GM23248 (cell line): ENCODE measurements around the gene MRPL14. TPM values are rescaled to one million over a fixed set of nuclear protein-coding genes. Genes with fewer than 3 reads are reported as not detected.
A peak's percentile ranks its signal among the peaks of the same experiment; 100 is the strongest.

Source experiments
- DNase-seq: peaks from one replicate; pipeline ENCODE4 v3.0.0-alpha.2; 2015
- H2AFZ ChIP-seq: fragments of 200-600 bp; sonication (generic); 2 replicates; pipeline ENCODE4 v1.6.1; 2016; ENCODE audit warnings: antibody characterized with exemption
- H3F3A ChIP-seq: fragments of 200-600 bp; sonication (generic); 2 replicates; pipeline ENCODE4 v1.6.1; 2016; ENCODE audit warnings: mild to moderate bottlenecking, antibody characterized with exemption, mixed run types; ENCODE audit not compliant: insufficient read depth
- H3K27ac ChIP-seq: fragments of 200-600 bp; sonication (generic); 2 replicates; pipeline ENCODE4 v1.5.1; 2016; ENCODE audit warnings: mild to moderate bottlenecking
- H3K27me3 ChIP-seq: fragments of 200-600 bp; sonication (generic); replicated peaks from 2 replicates; pipeline ENCODE4 v1.6.1; 2016; ENCODE audit warnings: mild to moderate bottlenecking; ENCODE audit not compliant: insufficient read depth
- H3K36me3 ChIP-seq: fragments of 200-600 bp; sonication (generic); 2 replicates; pipeline ENCODE4 v1.6.1; 2016; ENCODE audit warnings: low read depth, mild to moderate bottlenecking
- H3K4me1 ChIP-seq: fragments of 200-600 bp; sonication (generic); 2 replicates; pipeline ENCODE4 v1.6.1; 2016; ENCODE audit warnings: mild to moderate bottlenecking; ENCODE audit not compliant: insufficient read depth
- H3K4me2 ChIP-seq: fragments of 200-600 bp; sonication (generic); one replicate; pipeline ENCODE4 v1.6.1; 2016; ENCODE audit warnings: mild to moderate bottlenecking; ENCODE audit not compliant: unreplicated experiment
- H3K4me3 ChIP-seq: fragments of 200-600 bp; sonication (generic); 2 replicates; pipeline ENCODE4 v1.5.1; 2016; ENCODE audit warnings: mild to moderate bottlenecking
- H3K79me2 ChIP-seq: fragments of 200-600 bp; sonication (generic); 2 replicates; pipeline ENCODE4 v1.6.1; 2016; ENCODE audit warnings: mild to moderate bottlenecking; ENCODE audit not compliant: insufficient read depth
- H3K9ac ChIP-seq: fragments of 200-600 bp; sonication (generic); 2 replicates; pipeline ENCODE4 v1.6.1; 2016; ENCODE audit warnings: mild to moderate bottlenecking
- H3K9me2 ChIP-seq: fragments of 200-600 bp; sonication (generic); 2 replicates; pipeline ENCODE4 v1.6.1; 2016; ENCODE audit warnings: mixed run types, mild to moderate bottlenecking, moderate library complexity; ENCODE audit not compliant: insufficient read depth
- H3K9me3 ChIP-seq: fragments of 200-600 bp; sonication (generic); one replicate; pipeline ENCODE4 v1.6.1; 2017; ENCODE audit warnings: low read depth
- H4K20me1 ChIP-seq: fragments of 200-600 bp; sonication (generic); 2 replicates; pipeline ENCODE4 v1.6.0; 2016; ENCODE audit not compliant: insufficient read depth
- EZH2 ChIP-seq: fragments of 200-600 bp; sonication (generic); IDR thresholded peaks from 2 replicates; pipeline ENCODE4 v1.6.1; 2018; ENCODE audit warnings: antibody characterized with exemption, mild to moderate bottlenecking; ENCODE audit not compliant: insufficient read depth, poor library complexity, severe bottlenecking
- EZH2phosphoT487 ChIP-seq: fragments of 200-600 bp; sonication (generic); IDR thresholded peaks from 2 replicates; pipeline ENCODE4 v1.6.1; 2018; ENCODE audit warnings: antibody characterized with exemption, moderate library complexity, mild to moderate bottlenecking, low read depth; ENCODE audit not compliant: insufficient read depth
- WGBS, 2 experiments: methylation state at CpG; one replicate each; pipeline ENCODE4 v1.1.6; 2015 to 2017; ENCODE audit warnings: low lambda C conversion rate in 2 of 2, low coverage in 1 of 2; ENCODE audit errors: missing lambda C conversion rate in 2 of 2; 5-methylcytosine and 5-hydroxymethylcytosine counted together
- in situ Hi-C: fragments of 300-500 bp; cut with MboI; formaldehyde crosslinking; loops from 2 replicates; pipeline ENCODE4 v1.15.0; 2020
- polyA plus RNA-seq: library from polyadenylated mRNA; unstranded; fragments of >200 nt; fragmentation: Nextera tagmentation; extraction: Ambion mirVana; gene quantifications from 2 replicates; pipeline ENCODE4 v1.2.1, GENCODE V29; 2016
- total RNA-seq: library from RNA; depleted of rRNA; stranded (reverse); fragments of >200 nt; shearing (Covaris generic); gene quantifications from 2 replicates; pipeline ENCODE4 v1.2.3, GENCODE V29; 2014

The MRPL14 gene
- total and polyA plus RNA-seq, 2 experiments from 2014 or later: 47.6 to 91.2 TPM

GRCh38 chr6:44166116-44166515 is 38.9 kb upstream of the MRPL14 start:
- Histone ChIP-seq H3K27me3 (peaks cover 13% of the 10 kb centered on the region), H3K9me2 (no peaks in the 10 kb centered on the region), H3K4me1 (0 out of 2 replicates have a peak, but pooled peaks cover 8% of the 10 kb centered on the region), H3K79me2 (no peaks in the 10 kb centered on the region), H3K9ac (no peak overlapping the region), H4K20me1 (no peaks in the 10 kb centered on the region), H3K36me3 (no peaks in the 10 kb centered on the region), H3K9me3 (no peaks in the 10 kb centered on the region), H3F3A (peaks cover 7% of the 10 kb centered on the region), H3K27ac (no peak overlapping the region), H3K4me2 (no peak overlapping the region), H2AFZ (no peak overlapping the region), H3K4me3 (no peak overlapping the region)
- in situ Hi-C loops: no loop called here
- TF ChIP-seq EZH2phosphoT487 (no peak), EZH2 (no peak)
- WGBS, 2 experiments: 62 to 73% methylated on average over 7 of the region's 7 CpGs
- no peak for DNase-seq

GRCh38 chr6:44162876-44163625 is 35.8 kb upstream of the MRPL14 start:
- 0 out of 2 replicates have a peak, but pooled peaks cover 9% of the 10 kb centered on the region for H3K4me1 ChIP-seq
- no peaks in the 10 kb centered on the region for H3K9me2 ChIP-seq
- H3K79me2 ChIP-seq: no peaks in the 10 kb centered on the region
- H2AFZ ChIP-seq: no peak overlapping the region
- DNase-seq: no peak
- no peaks in the 10 kb centered on the region for H3K9me3 ChIP-seq
- no peak for TF ChIP-seq EZH2phosphoT487
- no peak for TF ChIP-seq EZH2
- H3K4me3 ChIP-seq: no peak overlapping the region
- peaks cover 12% of the 10 kb centered on the region for H3F3A ChIP-seq
- in situ Hi-C loops: no loop called here
- H3K27ac ChIP-seq: no peak overlapping the region
- no peaks in the 10 kb centered on the region for H4K20me1 ChIP-seq
- 55 to 63% methylated on average over 8 of the region's 8 CpGs for WGBS, 2 experiments
- no peaks in the 10 kb centered on the region for H3K36me3 ChIP-seq
- peaks cover 13% of the 10 kb centered on the region for H3K27me3 ChIP-seq
- no peak overlapping the region for H3K9ac ChIP-seq
- no peak overlapping the region for H3K4me2 ChIP-seq

GRCh38 chr6:44161997-44162338 is 34.7 kb upstream of the MRPL14 start:
- DNase-seq: peak; percentile 91

GRCh38 chr6:44158770-44159228 is 31.5 kb upstream of the MRPL14 start, which contains the start of gene CAPN11:
CAPN11 (plus strand) TSS chr6:44158820; CDS start chr6:44158849, 29 bp downstream.
- 84 to 93% methylated on average over 5 of the region's 5 CpGs for WGBS, 2 experiments
- Histone ChIP-seq H3K79me2 (no peaks in the 10 kb centered on the region), H3K9me2 (no peaks in the 10 kb centered on the region), H3K4me1 (0 out of 2 replicates have a peak, but pooled peaks cover 9% of the 10 kb centered on the region), H3K27me3 (peaks cover 13% of the 10 kb centered on the region), H3K27ac (no peak within 1 kb of the TSS), H3K36me3 (no peaks in the 10 kb centered on the region), H3K9ac (no peak within 1 kb of the TSS), H2AFZ (no peak within 1 kb of the TSS), H3K4me2 (no peak within 1 kb of the TSS), H3K4me3 (no peak within 1 kb of the TSS), H3F3A (peaks cover 12% of the 10 kb centered on the region), H3K9me3 (no peaks in the 10 kb centered on the region), H4K20me1 (no peaks in the 10 kb centered on the region)
- TF ChIP-seq EZH2 (no peak), EZH2phosphoT487 (no peak)
- no peak for DNase-seq
- in situ Hi-C loops: no loop called here

More at GRCh38 chr6:44161997-44162338, 34.7 kb upstream of the MRPL14 start:
- Histone ChIP-seq H3K79me2 (no peaks in the 10 kb centered on the region), H2AFZ (no peak overlapping the region), H3K4me1 (0 out of 2 replicates have a peak, but pooled peaks cover 9% of the 10 kb centered on the region), H4K20me1 (no peaks in the 10 kb centered on the region), H3K36me3 (no peaks in the 10 kb centered on the region), H3K4me3 (no peak overlapping the region), H3K27me3 (peaks cover 13% of the 10 kb centered on the region), H3K9me3 (no peaks in the 10 kb centered on the region), H3K4me2 (no peak overlapping the region), H3F3A (peaks cover 12% of the 10 kb centered on the region), H3K27ac (no peak overlapping the region), H3K9ac (no peak overlapping the region), H3K9me2 (no peaks in the 10 kb centered on the region)
- no peak for TF ChIP-seq EZH2phosphoT487
- no peak for TF ChIP-seq EZH2
- in situ Hi-C loops: no loop called here
- 41 to 42% methylated on average over 8 of the region's 8 CpGs for WGBS, 2 experiments
